HG02852 (cell line): Measurements from ENCODE around the gene ARHGAP18.

Source experiments
- ATAC-seq: cut with Tn5 transposase; IDR thresholded peaks from one replicate; pipeline ENCODE4 v1.9.1; 2021; ENCODE audit warnings: mild to moderate bottlenecking, moderate library complexity; ENCODE audit not compliant: unreplicated experiment

ARHGAP18 gene, protein sequence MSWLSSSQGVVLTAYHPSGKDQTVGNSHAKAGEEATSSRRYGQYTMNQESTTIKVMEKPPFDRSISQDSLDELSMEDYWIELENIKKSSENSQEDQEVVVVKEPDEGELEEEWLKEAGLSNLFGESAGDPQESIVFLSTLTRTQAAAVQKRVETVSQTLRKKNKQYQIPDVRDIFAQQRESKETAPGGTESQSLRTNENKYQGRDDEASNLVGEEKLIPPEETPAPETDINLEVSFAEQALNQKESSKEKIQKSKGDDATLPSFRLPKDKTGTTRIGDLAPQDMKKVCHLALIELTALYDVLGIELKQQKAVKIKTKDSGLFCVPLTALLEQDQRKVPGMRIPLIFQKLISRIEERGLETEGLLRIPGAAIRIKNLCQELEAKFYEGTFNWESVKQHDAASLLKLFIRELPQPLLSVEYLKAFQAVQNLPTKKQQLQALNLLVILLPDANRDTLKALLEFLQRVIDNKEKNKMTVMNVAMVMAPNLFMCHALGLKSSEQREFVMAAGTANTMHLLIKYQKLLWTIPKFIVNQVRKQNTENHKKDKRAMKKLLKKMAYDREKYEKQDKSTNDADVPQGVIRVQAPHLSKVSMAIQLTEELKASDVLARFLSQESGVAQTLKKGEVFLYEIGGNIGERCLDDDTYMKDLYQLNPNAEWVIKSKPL

DNA sequence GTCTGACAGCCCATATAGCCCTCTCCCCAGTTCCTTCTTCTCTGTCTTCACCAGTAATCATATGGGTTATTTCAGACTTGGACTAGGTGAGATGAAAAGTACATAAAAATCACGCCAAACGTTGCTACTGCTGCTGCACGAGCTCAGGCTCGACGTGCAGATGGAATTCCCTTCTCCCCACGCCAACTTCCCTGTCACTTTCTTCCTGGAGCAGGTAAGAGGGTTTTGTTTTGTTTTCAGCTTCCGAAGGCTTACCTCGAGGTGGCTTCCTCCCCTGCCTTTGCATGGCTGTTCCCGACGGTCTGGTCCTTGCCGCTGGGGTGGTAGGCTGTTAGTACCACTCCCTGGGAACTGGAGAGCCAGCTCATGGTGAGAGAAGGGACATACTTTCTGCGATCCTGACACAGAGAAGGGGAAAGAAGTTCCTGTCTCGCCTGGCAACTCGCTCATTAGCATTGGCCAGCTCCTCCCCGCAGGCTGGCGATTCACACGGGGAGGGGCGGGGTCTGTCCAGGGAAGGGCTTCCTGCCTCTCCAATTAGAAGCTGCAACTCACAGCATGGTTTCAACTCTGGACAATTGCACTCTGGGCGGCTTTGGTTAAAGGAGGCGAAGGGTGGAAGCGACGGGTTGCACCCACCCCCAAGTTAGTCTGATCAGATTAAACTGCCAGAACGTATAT, at the start of gene ARHGAP18:
Gene ARHGAP18 (minus strand): TSS at position 409 of the 681 bp plus-strand sequence. CDS start 41 bp downstream, at position 368.
- peak; percentile 96 for ATAC-seq

DNA sequence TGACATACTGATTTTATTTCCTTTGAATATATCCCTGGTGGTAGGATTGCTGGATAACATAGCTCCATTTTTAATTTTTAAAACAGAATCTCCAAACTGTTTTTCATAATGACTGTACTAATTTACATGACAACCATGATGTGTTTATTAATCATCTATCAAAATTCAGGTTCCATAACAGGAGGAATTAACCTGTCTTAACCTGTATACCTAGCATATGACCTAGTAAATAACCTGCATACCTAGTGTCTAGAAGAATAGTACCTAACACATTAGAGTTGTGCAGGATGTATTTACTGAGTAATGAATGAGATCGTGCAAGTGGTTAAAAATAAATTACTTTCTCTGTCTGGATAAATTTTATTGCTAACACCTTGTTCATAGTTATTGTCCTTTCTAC, 45.8 kb upstream of the ARHGAP18 start:
- ATAC-seq: no peak

DNA sequence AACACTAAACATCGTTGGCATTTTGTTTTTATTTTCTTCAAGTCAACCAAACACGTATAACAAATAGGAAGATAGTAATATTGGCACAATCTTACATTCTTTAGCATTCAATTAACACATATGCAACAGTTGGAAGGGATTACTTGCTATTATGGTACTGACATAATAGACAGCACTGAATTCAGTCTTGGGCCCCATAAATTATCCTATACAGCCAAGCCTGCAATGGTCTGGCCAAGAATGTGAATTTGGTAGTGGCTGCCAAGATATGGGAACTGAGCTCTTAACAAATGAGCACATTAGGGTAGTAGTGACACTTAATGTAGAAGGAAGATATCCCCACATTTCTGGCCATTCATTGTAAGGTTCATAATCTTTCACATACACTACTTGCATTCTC, 44.8 kb upstream of the ARHGAP18 start:
- ATAC-seq: no peak

DNA sequence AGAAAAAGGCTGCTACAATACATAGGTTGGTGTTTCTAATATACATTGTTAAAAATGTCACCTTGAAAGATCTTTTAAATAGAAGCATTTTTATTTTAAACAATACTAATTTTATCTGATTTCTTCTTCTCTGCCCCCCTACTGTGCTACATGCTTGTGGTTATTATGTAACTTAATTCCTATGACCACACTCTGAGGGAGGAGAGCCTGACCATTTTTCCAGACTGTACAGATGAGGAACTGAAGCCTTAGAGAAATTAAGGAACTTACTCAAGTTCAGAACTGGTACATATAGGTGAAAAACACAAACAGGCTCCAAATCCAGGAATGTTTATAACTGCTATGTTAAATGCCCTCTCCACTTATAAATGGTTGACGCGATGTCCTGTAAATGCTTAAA, 43.4 kb upstream of the ARHGAP18 start:
- ATAC-seq: no peak

DNA sequence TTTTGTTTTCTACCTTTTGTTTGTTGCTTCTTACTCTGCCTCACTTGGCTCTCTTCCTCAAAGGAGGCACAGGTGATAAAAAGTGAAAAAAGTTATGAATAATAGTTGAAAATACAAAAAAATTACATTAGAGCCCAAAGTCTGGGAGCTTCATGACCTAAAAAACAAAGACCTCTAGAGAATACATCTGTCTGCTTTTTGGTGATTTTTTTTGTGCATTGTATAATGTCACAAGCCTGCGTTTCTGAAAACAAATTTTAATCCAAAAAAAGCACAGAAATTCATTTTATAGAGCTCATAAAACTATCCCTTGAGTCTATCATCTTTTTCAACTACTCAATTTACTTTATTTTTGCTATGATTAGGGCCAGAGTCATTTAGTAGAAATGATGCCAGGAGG, 41.4 kb upstream of the ARHGAP18 start:
- ATAC-seq: no peak

DNA sequence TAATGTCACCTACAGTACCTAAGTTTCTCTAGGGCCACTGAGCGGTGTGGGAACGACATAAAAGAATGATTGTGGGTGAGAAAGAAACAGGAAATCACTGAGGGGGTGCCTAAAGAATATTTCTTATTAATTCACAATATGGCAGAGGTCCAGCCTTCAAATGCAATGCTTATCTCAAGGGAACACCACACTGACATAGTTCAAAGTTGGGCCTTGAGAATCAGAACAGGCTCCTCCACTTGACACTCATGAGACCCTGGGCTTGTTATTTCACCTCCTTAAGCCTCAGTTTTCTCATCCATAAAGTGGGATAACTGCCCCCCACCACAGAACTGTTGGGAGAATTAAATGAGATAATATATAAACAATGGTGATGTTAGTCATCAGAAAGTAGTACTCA, 40.4 kb upstream of the ARHGAP18 start:
- ATAC-seq: no peak

DNA sequence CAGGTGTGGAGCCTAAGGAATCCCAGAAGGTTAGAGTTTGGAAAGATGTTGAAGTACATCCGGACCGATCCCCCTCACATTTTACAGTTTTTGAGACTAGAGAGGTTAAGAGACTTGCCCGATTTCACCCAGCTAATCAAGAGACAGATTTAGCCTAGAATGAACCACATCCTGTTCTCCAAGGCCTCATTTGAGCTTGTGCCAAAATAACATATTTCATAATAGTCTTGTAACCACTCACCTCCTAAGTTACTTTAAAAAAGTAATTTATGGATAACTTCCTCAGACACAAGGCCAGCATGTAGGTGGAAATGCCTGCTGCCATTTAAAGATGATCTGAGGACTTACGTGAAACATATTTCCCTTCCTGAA, 39.8 kb upstream of the ARHGAP18 start:
- peak; percentile 40 for ATAC-seq

DNA sequence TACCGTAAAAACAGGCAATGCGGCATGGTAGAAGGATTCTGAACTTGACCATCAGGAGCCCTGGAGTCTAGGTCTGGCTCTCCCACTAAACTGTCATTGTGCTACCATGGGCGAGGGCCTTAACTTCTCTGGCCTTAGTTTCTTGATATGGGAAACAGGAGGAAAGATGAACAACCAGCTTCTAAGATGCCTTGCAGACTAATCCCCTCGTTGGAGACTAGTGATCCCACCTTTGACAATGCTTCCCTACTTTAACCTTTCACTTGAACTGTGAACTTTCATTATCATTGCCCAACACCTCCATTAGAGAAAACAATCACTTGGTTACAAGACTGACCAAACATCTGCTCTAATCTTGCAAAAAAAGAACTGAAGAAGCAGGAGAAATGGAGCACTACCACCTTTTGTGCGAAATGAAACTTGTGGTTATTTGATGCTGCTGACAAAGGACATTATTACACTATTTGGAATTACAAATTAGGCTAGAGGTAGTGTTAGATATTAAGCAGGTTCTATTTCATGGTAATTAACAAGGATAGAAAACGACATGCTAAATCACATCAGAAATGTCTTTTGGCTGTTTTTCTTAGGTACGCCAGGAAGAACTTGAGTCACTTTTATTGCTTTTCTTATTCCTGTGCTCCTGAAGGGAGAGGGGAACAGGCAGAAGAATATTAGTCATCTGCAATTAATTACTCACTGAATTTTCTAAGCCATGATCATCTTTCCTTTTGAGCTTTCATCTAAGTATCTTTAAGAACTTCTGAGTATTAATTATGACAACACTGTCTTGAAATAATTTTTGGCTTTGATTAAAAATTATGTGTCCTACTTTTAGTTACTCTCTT, 39.1 kb upstream of the ARHGAP18 start:
- no peak for ATAC-seq

DNA sequence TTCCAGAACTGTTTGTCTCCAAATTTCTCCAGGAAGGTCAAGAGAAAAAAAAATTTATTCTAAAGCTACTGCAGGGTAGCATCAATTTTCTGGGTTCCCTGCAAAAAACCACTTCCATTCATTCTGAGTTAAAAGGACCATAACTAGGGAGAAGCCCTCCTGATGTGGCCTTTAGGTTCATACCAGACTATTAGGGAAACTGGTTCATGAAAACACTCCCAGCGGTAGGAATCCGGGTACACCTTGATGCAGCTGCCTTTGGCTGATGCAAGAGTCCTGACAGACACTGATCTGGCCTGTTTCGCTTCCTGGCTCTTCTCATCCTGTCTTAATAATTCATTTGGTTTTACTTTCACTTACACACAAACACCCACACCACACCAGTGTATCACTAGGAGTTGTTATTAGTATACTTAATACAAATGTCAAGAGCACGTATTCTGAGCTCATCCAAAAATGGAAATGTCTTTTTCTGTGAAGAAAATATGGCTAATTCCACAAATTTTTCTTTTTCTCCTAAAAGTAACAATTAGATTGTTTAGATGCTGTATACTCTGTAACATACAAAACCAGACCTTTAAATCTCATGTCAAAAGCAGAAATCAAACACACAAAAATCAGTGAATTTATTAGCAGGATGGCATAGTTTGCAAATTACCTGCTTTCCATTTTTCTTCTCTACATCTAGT, 38.4 kb upstream of the ARHGAP18 start:
- ATAC-seq: peak; percentile 89

DNA sequence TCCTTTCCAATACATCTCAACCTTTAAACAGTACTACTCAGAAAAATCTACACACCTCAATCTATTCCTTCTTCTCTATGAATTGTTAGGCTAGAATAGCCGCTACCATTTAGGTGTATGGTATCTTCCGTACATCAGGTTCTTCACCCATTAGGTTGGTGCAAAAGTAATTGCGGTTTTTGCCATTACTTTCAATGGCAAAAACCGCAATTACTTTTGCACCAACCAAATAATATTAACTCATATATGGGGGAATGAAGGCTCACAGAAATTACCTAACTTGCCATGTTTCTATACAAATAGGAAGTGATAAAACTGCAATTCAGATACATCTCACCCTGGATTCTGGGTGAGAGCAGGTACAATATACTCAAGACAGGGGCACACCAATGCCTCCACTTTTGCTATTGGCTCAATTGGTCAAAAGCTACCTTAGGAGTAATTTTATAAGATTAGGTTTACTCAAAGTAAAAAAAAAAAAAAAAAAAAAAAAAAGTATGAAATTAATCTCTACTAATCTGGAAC, 37.7 kb upstream of the ARHGAP18 start:
- ATAC-seq: no peak

DNA sequence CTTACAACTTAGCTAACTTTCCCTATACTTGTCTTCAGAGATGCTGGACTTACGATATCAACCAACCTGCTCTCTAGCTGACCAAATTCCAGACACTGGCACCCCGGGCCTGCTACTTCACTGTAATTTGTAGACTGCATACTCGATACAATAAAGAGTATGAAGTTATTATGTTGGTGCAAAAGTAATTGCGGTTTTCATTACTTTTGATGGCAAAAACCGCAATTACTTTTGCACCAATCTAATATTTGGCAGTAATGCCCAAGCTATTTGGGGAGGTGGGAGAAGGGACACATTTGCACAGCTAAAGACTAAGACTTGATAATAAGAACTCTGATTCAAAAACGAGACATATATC, 34.9 kb upstream of the ARHGAP18 start:
- no peak for ATAC-seq

DNA sequence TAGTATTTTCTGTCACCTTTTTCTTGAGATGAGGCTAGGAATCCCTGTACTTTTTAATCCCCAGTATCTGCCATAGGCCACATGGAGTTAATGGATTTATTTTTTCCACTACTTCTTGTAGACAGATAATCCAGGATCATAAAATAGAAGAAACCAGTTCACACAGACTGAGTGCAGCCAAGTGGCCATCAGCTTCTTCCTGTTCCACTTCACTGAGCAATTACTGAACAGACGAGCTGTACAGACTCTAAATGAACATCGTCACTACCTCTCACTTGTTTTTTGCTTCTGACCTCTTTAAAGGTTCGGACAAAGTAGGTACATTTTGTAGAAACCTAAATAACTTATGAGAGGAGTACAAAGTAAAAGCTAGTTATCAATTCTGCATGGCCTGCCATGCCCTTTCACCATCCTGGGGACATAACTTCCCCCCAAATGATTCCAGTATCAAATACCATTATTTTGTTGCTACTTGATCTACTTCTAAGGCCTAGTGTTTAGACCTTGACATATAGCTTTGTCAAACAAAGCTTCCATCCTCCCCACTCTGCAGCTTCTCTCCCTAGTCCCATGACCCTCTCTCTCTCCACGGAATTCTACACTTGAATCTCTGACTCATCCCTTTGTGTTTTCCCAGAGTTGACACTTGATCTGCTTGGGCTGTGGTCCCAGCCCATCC, 34.4 kb upstream of the ARHGAP18 start:
- no peak for ATAC-seq

DNA sequence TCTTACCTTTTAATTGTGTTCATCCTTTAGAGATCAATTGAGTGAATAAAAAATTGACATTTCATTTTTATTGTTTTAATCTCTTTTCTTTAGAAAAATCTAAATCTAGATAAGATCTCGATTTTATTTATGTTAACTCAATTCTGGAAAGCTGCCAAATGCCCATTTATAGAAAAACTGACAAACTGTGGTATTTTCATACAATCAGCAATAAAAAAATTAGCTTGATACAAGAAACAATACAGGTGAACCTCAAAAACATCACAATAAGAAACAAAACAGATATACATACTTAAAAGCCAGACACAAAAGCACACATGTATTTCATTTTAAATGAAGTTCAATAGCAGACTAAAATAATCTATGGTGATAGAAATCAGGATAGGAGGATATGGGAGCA, 30.0 kb upstream of the ARHGAP18 start:
- no peak for ATAC-seq

DNA sequence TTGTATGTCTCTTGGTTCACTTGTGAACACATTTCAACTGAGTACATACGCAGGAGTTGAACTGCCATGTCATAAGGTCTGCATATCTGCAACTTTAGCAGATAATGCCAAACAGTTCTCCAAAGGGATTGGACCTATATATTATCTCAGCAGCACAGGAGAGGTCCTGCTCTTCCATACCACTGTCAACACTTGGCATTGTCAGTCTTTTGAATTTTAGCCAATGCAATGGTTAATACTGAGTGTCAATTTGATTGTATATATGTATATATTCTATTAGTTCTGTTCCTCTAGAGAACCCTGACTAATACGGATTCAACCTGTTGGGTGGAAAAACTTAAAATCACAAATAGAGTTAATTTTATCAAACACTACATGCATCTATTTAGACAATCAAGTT, 26.1 kb upstream of the ARHGAP18 start:
- ATAC-seq: no peak

DNA sequence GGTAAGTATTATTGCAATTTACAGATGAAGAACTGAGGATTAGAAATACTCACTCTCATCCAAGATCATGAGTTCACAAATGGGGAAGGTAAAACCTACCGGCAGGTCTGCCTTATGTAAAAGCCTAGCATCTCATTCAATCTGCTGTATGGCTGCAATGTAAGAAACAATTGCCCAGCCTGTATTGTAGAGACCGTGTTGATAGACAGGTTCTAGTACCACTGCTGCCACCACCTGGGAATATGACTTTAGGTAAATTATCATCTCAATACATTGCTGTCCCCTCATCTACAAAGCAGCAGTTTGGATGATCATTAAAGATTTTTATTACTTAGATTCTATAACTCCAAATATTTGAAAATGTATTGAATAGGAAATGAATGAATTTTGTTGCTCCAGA, 23.3 kb upstream of the ARHGAP18 start:
- ATAC-seq: no peak

DNA sequence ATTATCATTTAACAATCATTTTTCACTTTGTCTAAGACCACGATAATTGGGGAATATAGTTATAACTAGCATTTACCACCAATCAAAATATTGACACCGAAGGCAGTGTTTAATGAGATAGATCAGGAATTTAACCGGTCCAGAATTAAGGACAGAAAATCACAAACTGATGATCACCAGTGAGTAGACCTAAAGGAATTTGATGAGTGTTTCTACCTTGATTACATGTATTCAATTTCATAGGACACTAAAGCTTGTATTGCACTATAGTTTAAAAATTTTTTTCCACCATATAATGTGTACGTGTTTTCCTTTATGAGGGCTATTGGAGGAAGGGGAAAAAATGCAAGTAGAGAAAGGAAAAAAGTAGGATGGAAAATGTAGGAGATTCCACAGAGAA, 22.6 kb upstream of the ARHGAP18 start:
- no peak for ATAC-seq

DNA sequence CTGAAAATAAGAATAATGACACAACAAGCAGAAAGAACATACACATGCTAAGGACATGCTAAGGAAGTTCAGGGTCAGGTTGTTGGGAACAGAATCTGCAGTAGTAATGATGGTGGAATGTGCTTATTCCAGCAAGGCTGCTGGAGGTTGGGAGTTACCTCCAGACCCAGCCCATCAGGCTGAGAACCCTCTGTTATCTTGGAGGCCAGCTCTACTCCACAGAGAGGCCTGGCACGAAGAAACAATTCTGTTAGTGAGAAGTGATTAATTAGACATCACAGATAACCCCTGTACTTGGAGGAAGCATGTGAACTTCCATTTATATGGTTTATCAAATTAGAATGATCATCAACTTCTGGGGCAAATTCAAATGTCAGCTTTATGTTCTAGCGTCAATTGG, 22.1 kb upstream of the ARHGAP18 start:
- no peak for ATAC-seq

DNA sequence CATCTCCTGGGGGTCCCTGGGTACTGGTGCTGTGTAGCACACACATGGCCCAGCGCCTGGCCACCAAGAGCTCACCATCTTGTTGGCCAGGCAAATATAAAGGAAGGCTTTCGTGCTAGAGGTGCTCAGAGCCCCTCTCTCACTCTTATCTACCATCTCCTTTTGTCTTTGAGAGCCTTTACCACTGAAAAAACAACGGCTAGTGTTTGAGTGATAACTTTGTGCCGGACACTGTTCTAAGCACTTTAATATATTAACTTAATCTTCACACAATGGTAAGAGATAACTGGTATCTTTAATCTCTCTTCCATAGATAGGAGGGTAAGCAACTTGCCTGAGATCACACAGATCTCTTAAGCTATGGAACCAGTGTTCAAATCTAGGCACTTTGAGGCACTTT, 21.5 kb upstream of the ARHGAP18 start:
- ATAC-seq: no peak

DNA sequence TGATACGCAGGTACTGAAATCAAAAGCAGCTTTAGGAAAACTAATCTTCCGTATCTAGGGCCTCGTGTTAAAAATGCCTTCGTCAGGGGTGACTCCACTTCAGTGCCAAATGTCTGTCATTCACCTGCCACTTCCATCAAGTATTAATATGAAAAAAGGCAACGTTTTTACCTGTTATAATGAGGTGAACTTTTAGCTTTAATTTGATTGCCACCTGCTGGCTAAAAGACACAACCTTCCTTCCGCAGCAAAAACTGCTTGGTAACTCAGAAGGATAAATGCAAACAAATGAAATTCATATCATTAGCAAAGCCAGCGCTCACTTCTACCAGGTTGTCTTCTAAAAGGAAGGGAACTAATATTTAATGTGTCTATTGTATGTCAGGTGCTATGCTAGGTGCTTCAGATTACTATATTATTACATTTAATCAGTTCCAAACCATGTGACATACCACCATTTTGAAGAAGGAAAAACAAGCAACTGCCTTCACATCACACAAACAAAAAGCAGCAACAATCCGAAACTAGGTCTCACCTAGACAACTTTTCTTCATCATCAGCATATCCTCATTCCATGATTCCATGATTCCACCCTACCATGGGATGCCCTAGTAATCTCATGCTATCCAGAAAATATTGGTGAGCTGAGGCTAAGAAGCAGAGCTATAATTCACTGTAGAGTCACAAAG, 20.6 kb upstream of the ARHGAP18 start:
- peak; percentile 63 for ATAC-seq
